Glomerular endothelial cell (primary cell): Measurements from ENCODE around the gene ZNF440. TPM values are rescaled to one million over a fixed set of nuclear protein-coding genes. Genes with fewer than 3 reads are reported as not detected.
"Not testable (repeated sequence)": the region's sequence is repeated elsewhere in the genome, so short reads cannot be mapped to it uniquely, and the experiment has no call there.

Experiments
- DNase-seq: peaks from one replicate; pipeline ENCODE4 v3.0.0-alpha.2; 2011; ENCODE audit warnings: low read depth, low spot score; ENCODE audit errors: extremely low read depth
- total RNA-seq: library from RNA; depleted of rRNA; stranded (reverse); fragments of >200 nt; gene quantifications from 2 replicates; pipeline ENCODE4 v1.2.3, GENCODE V29; 2015

Gene ZNF440
- total RNA-seq: 5.3 and 7.8 TPM in 2 replicates

GRCh38 chr19:11814029-11814699, at the start of gene ZNF440:
ZNF440 (plus strand) TSS chr19:11814273; CDS start chr19:11814448, 175 bp downstream.
- DNase-seq: peak; percentile 51

DNA sequence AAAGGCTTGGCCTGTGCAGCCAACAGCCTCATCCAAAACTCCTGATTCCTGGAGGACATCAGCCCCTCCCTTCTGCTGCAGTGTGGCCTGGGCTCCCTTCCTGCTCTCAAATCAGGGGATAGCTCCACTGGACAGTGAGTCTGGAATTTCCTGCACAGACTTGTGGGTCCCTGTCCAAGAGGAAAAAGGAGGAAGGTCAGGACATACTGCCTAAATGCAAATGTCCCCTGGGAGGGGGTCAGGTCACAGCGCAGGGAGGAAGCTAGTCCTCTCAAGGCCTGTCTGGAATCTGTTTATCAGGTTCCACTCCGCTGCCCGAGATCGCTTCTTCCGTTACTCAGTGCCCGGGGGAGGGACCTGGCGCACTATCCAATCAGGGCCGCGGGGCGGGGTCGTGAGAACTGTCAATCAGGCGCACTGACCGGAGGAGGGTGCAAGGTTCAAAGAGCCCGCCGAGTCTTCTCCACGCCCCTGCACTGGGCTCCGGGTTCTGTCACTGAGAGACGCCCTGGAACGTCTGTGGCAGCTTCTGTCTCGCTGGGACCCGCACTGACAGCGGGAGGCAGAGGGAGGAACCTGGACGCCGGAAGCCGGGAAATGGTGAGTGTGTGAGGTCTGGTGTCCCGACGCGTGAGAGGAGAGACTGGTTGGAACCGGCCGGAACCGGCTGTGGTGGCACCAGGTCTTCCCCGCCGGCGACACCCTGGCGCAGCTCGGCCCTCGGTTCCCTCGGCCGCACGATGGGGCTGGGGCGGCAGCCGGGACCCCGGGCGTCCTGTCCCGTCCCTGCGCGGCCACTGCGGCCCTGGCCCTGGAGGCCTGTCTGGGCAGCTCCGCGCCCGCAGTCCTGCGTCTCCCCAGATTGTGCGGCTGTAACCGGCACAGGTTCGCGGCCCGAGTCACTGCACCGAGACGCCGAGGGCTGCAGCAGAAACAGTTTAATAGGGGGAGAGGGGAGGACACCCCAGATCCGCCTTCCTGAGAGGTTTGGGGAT, 47.2 kb upstream of the ZNF440 start, which contains the start of gene ZNF441:
Gene ZNF441 (plus strand): TSS at position 404 of the 995 bp plus-strand sequence. CDS start 194 bp downstream, at position 598.
- peak; percentile 67 for DNase-seq

DNA sequence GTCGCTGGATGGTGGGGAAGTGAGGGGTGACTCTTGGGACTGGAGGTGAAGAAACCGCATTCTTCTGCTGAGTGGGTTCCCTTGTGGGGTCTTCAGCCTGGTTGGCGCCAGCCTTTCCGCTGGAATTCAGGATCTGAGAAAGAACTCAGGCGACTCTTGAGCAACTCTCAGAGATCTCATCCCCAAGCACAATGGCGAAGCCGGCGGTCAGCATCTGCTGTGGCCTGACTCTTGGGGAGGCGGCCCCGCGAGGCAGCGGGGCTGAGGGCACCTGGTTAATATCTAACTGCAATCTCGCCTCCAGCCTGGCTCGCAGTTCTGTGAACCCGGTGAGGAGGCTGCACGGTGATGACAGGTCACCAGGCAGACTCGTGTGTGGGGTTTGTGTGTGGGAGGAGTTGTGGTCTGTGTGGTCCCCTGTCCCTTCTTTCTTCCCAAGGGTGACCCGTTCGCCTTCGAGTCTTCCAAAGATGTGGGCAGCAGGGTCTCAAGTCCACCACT, 46.4 kb upstream of the ZNF440 start:
- no peak for DNase-seq

DNA sequence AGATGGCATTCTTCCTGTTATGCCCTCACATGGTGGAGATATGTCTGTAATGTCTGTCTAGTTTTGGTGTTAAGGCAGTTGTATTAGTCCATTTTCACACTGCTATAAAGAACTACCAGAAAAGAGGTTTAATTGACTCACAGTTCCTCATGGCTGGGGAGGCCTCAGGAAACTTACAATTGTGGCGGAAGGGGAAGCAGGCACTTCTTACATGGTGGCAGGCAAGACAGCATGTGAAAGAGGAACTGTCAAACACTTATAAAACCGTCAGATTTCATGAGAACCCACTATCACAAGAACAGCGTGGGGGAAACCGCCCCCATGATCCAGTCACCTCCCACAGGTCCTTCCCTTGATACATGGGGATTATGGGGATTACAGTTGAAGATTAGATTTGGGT, 44.1 kb upstream of the ZNF440 start:
- no peak for DNase-seq

DNA sequence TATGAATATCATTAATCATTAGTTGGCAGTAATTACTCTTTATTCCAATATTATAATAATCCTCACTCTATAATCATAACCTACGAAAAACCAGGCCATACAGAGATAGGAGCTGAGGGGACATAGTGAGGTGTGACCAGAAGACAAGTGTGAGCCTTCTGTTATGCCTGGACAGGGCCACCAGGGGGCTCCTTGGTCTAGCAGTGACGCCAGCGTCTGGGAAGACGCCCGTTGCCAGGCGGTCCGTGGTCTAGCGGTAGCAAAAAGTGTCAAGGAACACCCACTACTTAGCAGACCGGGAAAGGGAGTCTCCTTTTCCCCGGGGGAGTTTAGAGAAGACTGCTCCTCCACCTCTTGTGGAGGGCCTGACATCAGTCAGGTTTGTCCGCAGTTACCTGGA, 42.6 kb upstream of the ZNF440 start:
- not testable (repeated sequence) for DNase-seq

- not testable (repeated sequence) for DNase-seq
These were observed 37.4 kb upstream of the ZNF440 start for GRCh38 chr19:11776669-11777068.

- DNase-seq: no peak
These were observed 33.5 kb upstream of the ZNF440 start for GRCh38 chr19:11780431-11781020.

- DNase-seq: no peak
These were observed 32.6 kb upstream of the ZNF440 start for GRCh38 chr19:11781295-11782057.

- DNase-seq: no peak
These were observed 30.3 kb upstream of the ZNF440 start for GRCh38 chr19:11783767-11784166.

DNA sequence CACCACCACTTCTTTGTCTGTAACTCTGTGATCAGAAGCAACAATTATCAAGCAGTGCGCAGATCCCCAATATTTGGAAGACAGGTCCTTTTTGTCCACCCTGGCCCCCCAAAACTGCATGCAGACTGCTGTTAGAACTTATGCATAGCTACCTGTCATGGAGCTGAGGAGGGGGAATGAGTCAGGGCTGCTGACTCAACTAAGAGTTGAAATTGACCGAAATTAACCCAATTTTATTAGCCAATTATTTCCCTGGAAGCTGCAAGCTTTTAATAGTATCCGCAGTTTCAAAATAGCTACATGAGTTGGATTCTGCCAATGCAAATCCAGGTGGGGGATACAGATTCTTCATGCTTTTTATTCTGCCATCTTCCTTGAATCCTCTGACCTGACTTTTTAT, 29.7 kb upstream of the ZNF440 start:
- DNase-seq: no peak

DNA sequence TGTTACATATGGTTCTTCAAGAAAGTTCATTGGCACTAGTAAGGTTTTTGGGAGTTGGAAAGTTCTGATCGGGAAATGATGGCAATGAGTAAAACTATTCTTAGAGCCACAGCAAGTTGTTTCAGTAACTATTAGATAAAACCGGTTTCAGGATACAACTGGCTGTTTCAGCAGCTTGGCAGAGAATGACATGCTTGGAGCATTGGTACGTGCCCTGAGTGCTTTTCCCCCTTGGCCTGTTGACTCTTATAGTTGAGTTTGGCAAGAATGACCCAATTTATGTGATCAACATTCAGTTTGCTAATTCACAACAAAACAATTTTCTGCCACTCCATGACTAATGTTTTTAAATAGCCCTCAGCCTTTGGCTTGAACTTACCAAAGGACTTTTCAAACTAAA, 26.5 kb upstream of the ZNF440 start:
- no peak for DNase-seq

GRCh38 chr19:11792942-11793341, 21.1 kb upstream of the ZNF440 start:
- no peak for DNase-seq

DNA sequence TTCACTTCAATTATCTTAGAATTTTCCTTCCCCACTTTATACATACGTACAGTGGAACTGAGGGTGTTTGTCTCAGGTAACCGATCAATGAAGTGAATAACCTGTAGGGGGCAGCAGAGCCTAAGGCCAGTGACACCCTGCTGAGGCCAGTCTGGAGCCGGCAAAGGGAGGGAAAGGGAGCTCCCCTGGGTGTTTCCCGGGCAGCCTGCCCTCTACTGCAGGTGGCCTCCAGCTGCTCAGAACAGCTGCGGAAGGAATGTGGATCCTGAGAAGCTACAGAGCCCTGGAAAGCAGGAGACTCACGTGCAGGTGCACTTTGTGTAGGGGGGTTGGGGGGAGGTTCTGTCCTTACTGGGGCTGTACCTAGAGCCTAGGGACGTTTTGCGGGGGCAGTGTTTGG, 16.6 kb upstream of the ZNF440 start:
- DNase-seq: peak; percentile 63

DNA sequence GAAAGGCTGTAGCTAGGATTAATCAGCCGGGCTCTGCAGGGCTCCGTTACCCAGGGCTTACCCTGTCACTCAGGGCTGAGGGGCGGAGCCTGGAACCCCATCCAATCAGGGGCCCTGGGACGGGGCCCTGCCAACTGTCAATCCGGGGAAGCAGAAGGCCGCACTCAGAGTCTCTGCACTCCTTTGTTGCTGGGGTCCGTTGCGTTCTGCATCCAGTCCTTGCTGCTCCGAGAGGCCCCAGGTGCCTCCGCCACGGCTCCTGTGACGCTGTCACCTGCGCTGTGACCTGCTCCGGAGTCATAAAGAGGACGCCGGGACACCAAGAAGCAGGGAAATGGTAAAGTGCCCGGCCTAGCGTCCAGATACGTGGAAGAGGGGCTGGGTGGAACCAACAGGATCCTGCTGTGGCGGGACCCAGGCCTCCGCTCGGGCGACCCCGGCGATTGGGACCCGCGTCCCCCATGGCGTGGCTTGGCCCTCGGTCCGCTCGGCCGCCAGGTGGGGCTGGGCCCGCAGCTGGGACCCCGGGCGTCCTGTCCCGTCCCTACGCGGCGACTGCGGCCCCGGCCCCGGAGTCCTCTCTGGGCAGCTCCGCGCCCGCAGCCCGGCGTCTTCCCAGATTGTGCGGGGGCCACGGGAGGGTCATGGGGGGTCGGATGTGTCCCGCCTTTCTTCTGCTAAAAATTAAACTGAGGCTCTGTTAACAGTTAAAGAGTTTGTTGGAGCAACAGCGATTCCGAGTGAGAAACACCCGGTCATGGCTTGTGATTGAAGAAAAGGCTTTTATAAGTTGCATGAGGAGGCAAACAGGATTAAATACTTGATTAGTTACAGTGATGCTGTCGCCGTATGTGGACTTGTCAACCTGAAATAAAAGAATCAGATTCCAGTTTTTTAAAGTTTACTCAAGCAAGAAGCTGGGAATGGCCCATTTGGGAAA, 15.4 kb upstream of the ZNF440 start, which contains the start of gene ZNF491:
Gene ZNF491 (plus strand): TSS at position 133 of the 940 bp plus-strand sequence. CDS start 7,431 bp downstream, outside the sequence.
- no peak for DNase-seq

GRCh38 chr19:11806354-11807098, 7.5 kb upstream of the ZNF440 start:
- no peak for DNase-seq

DNA sequence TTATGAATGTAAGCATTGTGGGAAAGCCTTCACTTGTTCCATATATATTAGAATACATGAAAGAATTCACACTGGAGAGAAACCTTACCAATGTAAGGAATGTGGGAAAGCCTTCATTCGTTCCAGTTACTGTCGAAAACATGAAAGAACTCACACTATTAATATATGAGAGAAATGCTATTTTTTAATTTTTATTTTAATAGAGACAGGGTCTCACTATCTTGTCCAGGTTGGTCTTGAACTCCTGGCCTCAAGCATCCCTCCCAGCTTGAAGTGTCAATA, 7.0 kb upstream of the ZNF440 start:
- no peak for DNase-seq

GRCh38 chr19:11813703-11814028, 407 bp upstream of the ZNF440 start:
- DNase-seq: no peak

GRCh38 chr19:11814700-11815035, 595 bp downstream of the ZNF440 start:
- DNase-seq: no peak
